GM04504 (cell line): ENCODE results near the gene NUDC.

ENCODE experiments used
- DNase-seq: peaks from one replicate; pipeline ENCODE4 v3.0.0-alpha.2; 2012; ENCODE audit warnings: low read depth

The NUDC gene

DNA sequence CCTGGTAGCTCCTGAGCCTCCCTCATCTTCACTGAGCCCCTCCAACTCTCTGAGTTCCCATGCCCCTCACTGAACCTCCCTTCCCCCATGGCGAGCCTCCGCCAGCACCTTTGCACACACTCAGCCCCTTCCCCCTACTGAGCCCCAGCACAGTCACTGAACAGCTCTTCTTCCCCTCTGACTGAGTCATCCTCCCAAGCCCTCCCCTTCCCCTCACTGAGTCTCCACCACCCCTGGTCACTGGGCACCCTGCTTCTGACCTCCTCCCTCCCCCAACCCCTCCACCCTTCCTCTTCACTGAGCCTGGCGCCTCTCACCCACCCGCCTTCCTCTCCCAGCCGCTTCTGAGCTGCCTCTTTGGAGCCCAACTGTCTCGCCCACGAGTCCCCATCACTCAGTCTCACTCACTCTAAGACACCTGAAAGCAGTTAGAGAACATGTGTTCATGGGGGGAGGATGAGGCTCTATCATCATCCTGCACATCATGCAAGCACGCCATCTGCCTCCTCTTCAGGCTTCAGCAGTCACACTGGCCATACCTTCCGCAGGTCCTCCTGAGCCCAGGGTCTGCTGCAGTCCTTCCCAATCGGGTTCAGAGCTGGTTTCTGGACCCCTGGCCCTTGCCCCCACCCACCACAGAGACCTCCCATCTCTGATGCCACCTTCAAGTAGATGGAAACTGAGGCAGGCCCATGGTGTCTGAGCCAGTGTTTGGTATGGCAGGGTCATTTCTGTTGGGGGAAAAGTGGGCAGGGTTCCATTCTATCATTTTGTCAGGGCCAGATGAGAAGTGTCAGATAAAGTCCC lies 70.0 kb downstream of the NUDC start:
- DNase-seq, result no peak

DNA sequence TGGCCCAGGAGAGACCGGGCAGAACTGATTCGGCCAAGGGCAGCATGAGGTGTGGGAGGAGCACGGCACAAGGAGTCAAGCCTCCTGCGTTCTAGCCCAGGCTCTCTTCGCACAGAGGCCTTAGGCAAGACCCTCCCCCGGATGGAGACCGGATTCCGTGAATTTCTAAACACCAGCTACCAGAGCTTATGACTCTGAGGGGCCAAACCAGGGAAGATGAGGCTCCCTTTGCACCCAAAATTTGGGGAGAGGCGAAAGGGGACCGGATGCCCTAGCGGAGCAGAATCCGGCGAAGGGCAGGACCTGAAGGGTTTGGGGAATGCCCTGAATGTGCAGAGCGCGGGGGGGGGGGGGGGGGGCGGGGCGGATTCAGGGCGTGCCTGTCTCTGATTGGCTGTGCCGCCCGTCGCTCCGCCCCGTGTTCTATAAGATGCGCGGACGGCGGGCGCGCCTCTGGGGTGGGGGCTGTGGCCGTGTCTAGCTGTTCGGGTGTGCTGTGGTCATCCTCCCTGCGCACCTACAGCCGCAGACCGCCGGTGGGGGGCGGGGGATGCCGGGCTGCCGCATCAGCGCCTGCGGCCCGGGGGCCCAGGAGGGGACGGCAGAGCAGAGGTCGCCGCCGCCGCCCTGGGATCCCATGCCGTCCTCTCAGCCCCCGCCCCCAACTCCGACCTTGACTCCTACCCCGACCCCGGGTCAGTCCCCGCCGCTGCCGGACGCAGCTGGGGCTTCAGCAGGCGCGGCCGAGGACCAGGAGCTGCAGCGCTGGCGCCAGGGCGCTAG lies 71.9 kb downstream of the NUDC start, which contains the start of gene TRNP1:
Gene TRNP1, plus strand, starts transcription at position 456 of the 783 bp plus-strand sequence. Its CDS starts 95 bp downstream, at position 551.
- DNase-seq, result no peak

DNA sequence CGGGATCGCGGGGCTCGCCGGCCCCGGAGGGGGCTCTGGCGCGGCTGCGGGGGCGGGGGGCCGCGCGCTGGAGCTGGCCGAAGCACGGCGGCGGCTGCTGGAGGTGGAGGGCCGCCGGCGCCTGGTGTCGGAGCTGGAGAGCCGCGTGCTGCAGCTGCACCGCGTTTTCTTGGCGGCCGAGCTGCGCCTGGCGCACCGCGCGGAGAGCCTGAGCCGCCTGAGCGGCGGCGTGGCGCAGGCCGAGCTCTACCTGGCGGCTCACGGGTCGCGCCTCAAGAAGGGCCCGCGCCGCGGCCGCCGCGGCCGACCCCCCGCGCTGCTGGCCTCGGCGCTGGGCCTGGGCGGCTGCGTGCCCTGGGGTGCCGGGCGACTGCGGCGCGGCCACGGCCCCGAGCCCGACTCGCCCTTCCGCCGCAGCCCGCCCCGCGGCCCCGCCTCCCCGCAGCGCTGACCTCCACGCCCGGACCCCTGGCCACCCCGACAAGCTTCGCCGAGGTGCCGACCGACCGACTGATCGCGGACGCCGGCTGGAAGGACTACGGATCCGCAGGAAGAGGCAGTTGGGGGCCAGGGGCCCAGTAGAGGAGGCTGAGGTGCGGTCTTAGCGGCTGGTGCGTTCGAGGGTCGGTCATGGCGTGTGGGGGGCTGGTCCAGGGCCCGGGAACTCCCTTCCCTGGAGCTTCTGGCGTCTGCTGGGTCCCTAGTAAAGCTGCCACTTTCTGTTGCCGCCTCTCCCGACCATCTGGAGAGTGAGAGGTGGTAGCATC lies 72.7 kb downstream of the NUDC start:
- no peak for DNase-seq

DNA sequence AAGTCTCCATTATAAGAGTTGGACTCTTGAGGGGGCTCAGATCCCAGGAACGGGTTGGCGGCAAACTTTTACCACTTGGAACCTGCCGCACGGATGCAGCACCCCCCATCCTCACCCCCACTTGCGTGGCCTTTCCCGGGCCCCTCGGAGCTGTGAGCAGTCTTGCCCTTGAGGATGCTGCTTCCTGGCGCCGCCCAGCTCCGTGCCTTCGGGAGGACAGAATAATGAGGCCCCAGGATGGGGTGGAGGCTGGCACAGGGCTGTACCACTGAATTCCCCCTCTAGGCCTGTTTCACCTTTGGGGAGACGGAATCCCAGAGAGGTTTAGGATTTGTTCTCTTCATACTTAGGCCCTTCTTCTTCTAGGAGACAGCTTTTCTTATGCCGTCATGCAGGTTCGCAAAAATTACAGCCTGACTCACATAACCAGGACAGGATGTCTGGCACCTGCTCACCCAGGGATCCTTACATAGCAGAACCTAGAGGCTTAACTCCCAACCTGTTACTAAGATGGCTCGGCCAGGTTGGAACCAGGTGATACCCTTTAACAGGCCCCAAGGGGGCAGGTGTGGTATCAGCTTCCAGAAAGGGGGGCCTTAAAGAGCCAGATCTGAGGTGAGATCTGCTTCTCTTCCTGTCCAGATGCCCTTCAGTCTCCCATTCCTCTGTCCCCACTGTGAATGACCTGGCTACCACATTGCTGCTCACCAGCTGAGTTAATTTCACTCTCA lies 73.4 kb downstream of the NUDC start:
- no peak for DNase-seq

DNA sequence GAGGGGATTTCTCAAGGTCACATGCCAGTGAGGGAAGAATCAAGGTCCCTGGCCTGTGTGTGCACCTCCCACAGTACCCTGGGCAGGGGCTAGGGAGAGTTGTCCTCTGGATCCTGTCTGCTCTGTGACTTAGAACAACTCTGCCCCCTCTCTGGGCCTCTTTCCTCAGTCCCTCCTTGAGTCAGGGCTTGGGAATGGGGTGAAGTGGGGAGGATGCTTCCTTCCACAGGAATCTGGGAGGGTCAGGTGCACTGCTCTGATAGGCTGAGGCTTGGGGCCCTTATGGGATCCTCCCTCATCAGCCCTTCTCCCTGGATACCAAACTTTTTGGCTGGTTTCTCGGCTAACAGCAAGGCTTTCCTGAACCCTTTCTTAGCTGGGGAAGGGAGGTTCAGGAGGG lies 74.5 kb downstream of the NUDC start:
- no peak for DNase-seq
